Naive B cell (primary cell): ENCODE results near the gene UQCR11. TPM values are rescaled to one million over a fixed set of nuclear protein-coding genes. Genes with fewer than 3 reads are reported as not detected.

Source experiments
- ATAC-seq, 2 donors: fragments of 150-1000 bp; cut with Tn5 transposase; 2 replicates each; pipeline ENCODE4 v1.10.0; 2021; ENCODE audit warnings: low read depth in 2 of 2, mild to moderate bottlenecking in 2 of 2, moderate library complexity in 2 of 2
- DNase-seq: peaks from one replicate; pipeline ENCODE4 v3.0.0; 2022
- H3K27ac Mint-ChIP-seq, 6 donors: one replicate each; pipeline ENCODE4 v1.8.0; 2020 to 2022; ENCODE audit warnings: mild to moderate bottlenecking in 6 of 6, mixed read lengths in 6 of 6, moderate library complexity in 5 of 6, inconsistent platforms in 2 of 6
- H3K27me3 Mint-ChIP-seq, 3 donors: one replicate each; pipeline ENCODE4 v1.8.0; 2021 to 2022; ENCODE audit warnings: mixed read lengths in 3 of 3, mild to moderate bottlenecking in 1 of 3
- H3K36me3 Mint-ChIP-seq, 2 donors: one replicate each; pipeline ENCODE4 v1.8.0; 2020 to 2022; ENCODE audit warnings: mixed read lengths in 2 of 2, inconsistent platforms in 1 of 2, mild to moderate bottlenecking in 1 of 2
- H3K4me1 Mint-ChIP-seq, 3 donors: one replicate each; pipeline ENCODE4 v1.8.0; 2020 to 2022; ENCODE audit warnings: mixed read lengths in 3 of 3, inconsistent platforms in 1 of 3, mild to moderate bottlenecking in 1 of 3, moderate library complexity in 1 of 3
- H3K4me3 Mint-ChIP-seq, 8 donors: one replicate each; pipeline ENCODE4 v1.8.0; 2020 to 2022; ENCODE audit warnings: mild to moderate bottlenecking in 8 of 8, mixed read lengths in 8 of 8, moderate library complexity in 8 of 8, inconsistent platforms in 2 of 8
- H3K9me3 Mint-ChIP-seq, 7 donors: one replicate each; pipeline ENCODE4 v1.8.0; 2020 to 2022; ENCODE audit warnings: mixed read lengths in 7 of 7, mild to moderate bottlenecking in 5 of 7, inconsistent platforms in 2 of 7, moderate library complexity in 1 of 7
- polyA plus RNA-seq, 6 donors: library from polyadenylated mRNA; unstranded; fragments of 300-500 nt; fragmentation: Illumina TruSeq; gene quantifications; one replicate each; pipeline ENCODE4 v1.2.3, GENCODE V29; 2021; ENCODE audit warnings: low read depth in 6 of 6

The UQCR11 gene
- polyA plus RNA-seq, 6 donors from 2014 or later, result 358 to 546 (median 438) TPM

DNA sequence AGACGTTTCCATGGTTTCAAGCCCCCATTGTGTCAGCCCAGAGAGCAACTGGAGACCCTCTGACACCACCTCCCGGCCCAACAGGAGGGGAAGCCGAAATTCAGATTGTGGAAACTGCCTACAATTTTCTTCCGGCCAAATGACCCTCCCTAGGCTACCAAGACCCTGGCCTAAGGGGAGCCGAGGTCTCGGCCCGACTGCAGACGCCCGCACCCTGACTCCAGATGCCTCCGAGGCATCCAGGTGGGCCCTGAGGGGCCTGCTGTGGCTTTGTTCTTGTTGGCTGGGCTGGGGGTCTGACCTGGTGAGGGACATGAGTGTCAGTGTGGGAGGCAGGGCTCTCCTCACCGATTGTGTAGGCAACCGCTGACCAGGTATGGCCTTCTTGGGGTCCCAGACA, 46.7 kb downstream of the UQCR11 start:
- H3K36me3 Mint-ChIP-seq, result no peaks in the 10 kb centered on the region
- H3K4me1 Mint-ChIP-seq, result no peaks in the 10 kb centered on the region
- ATAC-seq (no peak), DNase-seq (no peak)
- no peaks in the 10 kb centered on the region for H3K27me3 Mint-ChIP-seq
- no peak overlapping the region for H3K27ac Mint-ChIP-seq
- H3K4me3 Mint-ChIP-seq, result no peak overlapping the region
- no peaks in the 10 kb centered on the region for H3K9me3 Mint-ChIP-seq

DNA sequence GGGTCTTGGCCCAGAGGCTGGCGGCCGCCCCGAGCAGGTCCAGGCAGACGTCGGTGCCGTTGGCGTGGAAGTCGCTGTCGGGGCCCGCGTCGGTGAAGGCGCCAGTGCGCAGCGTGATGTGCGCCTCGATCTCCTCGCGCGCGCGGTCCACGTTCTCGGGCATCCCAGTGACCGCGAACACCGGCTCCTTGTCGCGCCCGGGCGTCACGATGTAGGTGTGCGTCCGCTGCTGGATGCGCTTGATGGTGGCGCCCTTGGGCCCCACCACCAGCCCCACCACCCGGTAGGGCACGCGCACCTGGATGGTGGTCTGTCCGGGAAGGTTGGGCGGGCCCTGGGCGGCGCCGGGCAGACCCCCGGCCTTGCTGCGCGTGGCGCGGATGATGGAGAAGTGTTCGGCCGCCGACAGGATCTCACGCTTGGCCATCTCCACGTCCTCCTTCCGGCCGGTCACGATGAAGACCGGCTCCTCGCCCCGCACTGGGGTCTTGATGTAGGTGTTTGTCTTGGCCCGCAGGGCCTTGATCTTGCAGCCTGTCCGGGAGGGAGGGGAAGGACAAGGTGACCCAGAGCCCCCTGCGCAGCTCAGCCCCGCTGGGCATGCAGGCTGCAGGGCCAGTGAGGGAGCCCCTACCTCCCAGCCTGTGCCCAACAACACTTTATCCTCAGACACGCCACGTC, 48.7 kb downstream of the UQCR11 start:
- H3K27me3 Mint-ChIP-seq, result peaks cover 0 to 10% (median 8%) of the 10 kb centered on the region in 3 donors
- H3K36me3 Mint-ChIP-seq, result no peaks in the 10 kb centered on the region
- no peak overlapping the region for H3K4me3 Mint-ChIP-seq
- ATAC-seq (no peak), DNase-seq (no peak)
- no peaks in the 10 kb centered on the region for H3K9me3 Mint-ChIP-seq
- no peaks in the 10 kb centered on the region for H3K4me1 Mint-ChIP-seq
- no peak overlapping the region for H3K27ac Mint-ChIP-seq

DNA sequence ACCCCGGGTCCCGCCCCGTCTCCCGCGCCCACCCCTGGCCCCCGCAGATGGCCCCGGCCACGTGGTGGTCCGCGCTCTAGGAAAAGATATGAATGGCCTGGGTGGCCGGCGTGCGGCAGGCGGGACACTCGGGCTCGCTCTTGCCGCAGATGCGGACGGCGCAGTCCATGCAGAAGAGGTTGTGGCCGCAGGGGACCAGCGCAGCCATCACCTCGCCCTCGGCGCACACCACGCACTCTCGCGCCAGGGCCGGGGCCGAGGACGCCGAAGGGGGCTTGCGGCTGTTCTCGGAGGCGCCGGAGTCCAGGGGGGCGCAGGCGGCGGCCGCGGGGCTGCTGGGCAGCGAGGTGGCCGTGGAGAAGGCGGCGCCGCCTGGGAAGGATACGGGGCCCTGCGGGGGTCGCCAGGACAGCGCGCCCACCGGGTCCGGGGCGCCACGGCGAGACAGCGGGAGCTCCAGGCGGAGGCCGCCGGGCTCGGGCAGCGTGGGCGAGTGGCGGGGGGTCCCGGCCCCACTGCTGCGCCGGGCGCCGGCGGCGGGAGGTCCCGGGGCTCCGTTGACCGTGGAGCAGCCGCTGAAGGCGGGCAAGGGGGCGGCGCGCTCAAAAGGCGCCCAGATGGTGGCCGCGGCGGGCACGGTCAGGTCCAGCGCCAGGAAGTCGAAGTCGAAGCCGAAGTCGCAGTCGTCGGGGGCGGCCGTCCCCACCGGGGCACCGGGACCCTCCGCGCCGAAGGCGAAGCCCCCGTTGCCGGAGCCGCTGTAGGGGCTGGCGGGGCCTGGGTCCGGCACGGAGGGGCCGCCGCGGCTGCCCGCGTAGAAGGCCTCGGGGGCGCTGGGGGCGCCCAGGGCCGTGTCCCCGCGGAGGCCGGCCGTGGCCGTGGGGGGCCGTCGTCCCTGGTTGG, 49.5 kb downstream of the UQCR11 start:
- Mint-ChIP-seq H3K36me3 (no peaks in the 10 kb centered on the region), H3K27me3 (peaks cover 0 to 10% (median 8%) of the 10 kb centered on the region in 3 donors), H3K4me3 (no peak overlapping the region), H3K27ac (no peak overlapping the region), H3K4me1 (no peaks in the 10 kb centered on the region), H3K9me3 (no peaks in the 10 kb centered on the region)
- ATAC-seq (no peak), DNase-seq (no peak)

DNA sequence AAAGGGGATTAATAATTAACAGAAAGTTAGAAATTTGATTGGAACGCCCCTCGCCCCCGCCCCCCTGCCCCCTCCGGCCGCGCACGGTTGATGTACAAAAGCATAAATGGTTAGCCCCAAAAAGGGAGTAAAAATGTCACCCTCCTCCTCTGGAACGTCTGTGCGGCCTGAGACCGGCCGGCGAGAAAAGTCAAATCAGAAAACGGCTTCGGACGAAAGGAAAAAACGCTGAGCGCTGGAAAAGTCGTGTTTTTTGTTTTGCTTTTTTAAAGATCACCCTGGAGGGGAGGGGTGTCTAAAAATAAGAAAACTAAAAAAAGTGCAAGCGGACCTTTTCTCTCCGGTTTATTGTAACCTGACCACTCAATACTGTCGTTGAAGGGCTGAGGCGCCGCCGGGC, 50.3 kb downstream of the UQCR11 start:
- no peaks in the 10 kb centered on the region for H3K4me1 Mint-ChIP-seq
- H3K4me3 Mint-ChIP-seq, result no peak overlapping the region
- no peak overlapping the region for H3K27ac Mint-ChIP-seq
- no peak for DNase-seq
- H3K36me3 Mint-ChIP-seq, result no peaks in the 10 kb centered on the region
- ATAC-seq, result no peak
- H3K9me3 Mint-ChIP-seq, result no peaks in the 10 kb centered on the region
- H3K27me3 Mint-ChIP-seq, result peaks cover 0 to 10% (median 8%) of the 10 kb centered on the region in 3 donors

DNA sequence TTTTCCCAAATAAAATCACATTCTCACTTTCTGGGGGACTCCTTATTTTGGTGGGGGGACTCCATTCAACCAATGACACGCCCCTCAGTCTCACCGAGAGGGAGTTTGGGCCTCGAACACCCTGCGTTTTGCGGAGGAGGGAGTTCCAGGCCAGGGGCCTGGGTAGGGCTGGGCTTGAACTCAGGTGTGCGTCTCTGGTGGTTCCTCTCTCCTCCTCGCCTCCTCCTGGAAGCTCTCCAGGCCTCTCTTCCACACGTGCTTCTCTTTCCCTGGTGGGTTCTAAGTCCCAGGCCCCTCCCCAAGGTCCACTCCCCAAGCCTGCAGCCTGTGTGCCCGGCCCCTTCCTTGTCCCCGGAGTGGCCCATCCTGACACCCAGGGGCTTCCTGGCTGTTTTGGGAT, 51.8 kb downstream of the UQCR11 start:
- no peak overlapping the region for H3K4me3 Mint-ChIP-seq
- H3K9me3 Mint-ChIP-seq, result no peaks in the 10 kb centered on the region
- no peak overlapping the region for H3K27ac Mint-ChIP-seq
- peaks cover 3 to 16% (median 8%) of the 10 kb centered on the region in 3 donors for H3K27me3 Mint-ChIP-seq
- ATAC-seq (no peak), DNase-seq (no peak)
- no peaks in the 10 kb centered on the region for H3K4me1 Mint-ChIP-seq
- no peaks in the 10 kb centered on the region for H3K36me3 Mint-ChIP-seq

DNA sequence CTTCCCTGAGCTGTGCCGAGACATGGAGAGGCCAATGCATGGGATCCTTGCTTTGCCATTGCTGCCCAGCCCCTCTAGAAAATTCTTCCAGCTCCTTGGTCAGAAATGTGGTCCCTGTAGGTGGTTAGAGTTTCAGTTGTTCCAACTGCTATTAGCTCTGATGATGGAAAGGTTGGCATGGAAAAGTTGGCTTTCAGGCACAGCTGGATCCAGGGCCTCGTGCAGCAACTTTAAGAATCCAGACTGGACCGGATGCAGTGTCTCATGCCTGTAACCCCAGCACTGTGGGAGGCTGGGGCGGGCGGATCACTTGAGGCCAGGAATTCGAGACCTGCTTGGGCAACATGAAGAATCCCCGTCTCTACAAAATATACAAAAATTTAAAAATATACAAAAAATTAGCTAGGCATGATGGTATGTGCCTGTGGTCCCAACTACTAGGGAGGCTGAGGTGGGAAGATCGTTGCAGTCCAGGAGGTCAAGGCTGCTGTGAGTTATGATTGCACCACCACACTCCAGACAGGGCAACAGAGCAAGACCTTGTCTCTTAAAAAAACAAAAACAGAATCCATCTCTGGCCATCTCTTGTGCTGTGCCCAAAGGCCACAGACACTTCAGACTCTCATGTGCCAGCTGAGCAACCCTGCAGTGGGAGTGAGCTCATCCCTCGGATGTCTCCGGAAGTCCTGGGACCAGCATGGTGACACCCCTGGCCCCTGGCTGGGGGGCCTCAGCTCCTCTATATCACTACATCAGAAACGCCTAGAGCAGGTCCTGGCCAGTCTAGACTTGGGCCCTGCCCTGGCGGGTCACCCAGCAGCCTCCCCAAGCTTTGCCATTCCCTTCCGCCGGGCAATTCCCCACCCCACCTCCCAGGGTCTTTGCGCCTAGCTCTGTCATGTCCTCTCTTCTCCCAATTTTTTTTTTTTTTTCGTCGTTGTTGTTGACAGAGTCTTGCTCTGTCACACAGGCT, 53.9 kb downstream of the UQCR11 start:
- DNase-seq (no peak), ATAC-seq (no peak)
- Mint-ChIP-seq H3K36me3 (no peaks in the 10 kb centered on the region), H3K4me1 (peaks cover under 1 to 1% (median under 1%) of the 10 kb centered on the region in 3 donors), H3K27me3 (peaks cover 3 to 19% (median 15%) of the 10 kb centered on the region in 3 donors), H3K4me3 (no peak overlapping the region), H3K27ac (no peak overlapping the region), H3K9me3 (no peaks in the 10 kb centered on the region)

DNA sequence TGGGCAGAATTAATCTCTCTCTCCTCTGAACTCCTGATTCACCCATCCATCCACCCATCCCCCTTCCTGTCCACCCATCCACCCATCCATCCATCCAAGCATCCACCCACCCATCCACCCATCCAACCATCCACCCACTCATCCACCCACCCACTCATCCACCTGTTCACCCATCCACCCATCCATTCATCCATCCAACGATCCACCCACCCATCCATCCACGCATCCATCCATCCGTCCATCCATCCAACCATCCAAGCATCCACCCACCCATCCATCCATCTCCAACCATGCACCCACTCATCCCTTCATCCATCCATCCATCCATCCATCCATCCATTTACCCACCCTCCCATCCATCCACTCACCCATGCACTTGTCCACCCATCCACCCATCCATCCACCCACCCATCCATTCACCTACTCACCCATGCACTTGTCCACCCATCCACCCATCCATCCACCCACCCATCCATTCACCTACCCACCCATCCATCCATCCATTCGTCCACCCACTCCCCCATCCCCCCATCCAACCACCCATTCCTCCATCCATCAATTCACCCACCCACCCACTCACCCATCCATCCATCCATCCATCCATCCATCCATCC, 55.8 kb downstream of the UQCR11 start:
- ATAC-seq, result no peak
- Mint-ChIP-seq H3K9me3 (peaks cover 0 to 1% (median 0%) of the 10 kb centered on the region in 7 donors), H3K27ac (no peak overlapping the region), H3K36me3 (no peaks in the 10 kb centered on the region), H3K4me1 (peaks cover 4 to 6% (median 4%) of the 10 kb centered on the region in 3 donors), H3K27me3 (peaks cover 3 to 26% (median 24%) of the 10 kb centered on the region in 3 donors), H3K4me3 (no peak overlapping the region)
- no peak for DNase-seq

Other genes with a start within 250 kb of the UQCR11 start
- 100 to 1,000 TPM; 201 to 230 (median 209) TPM for gene NDUFS7, start 221.6 kb downstream of the UQCR11 start, polyA plus RNA-seq
- gene GAMT, start 203.9 kb downstream of the UQCR11 start, polyA plus RNA-seq, result 10 to 100 TPM; 14.4 to 24.6 (median 15.7) TPM
- gene DAZAP1, start 197.9 kb downstream of the UQCR11 start, polyA plus RNA-seq, result 1 to 10 TPM; 3.6 to 7.5 (median 6.2) TPM
- 1,000 to 10,000 TPM; 2,496 to 3,315 (median 3,022) TPM for gene RPS15, start 167.1 kb downstream of the UQCR11 start, polyA plus RNA-seq
- gene APC2, start 155.3 kb downstream of the UQCR11 start, polyA plus RNA-seq, result under 1 TPM in 1 of 6 donors, not detected in 5; 0.03 TPM
- 10 to 100 TPM; 39.0 to 78.2 (median 46.9) TPM for gene C19orf25, start 126.2 kb downstream of the UQCR11 start, polyA plus RNA-seq
- under 1 TPM in 1 of 6 donors, not detected in 5; 0.09 TPM for gene PCSK4, start 115.1 kb downstream of the UQCR11 start, polyA plus RNA-seq
- gene REEP6, start 114.3 kb downstream of the UQCR11 start, polyA plus RNA-seq, result 1 to 10 TPM in 2 of 6 donors, under 1 TPM in 4; 0.72 to 1.4 (median 0.90) TPM
- gene ADAMTSL5, start 92.4 kb downstream of the UQCR11 start, polyA plus RNA-seq, result not detected
- gene PLK5, start 81.4 kb downstream of the UQCR11 start, polyA plus RNA-seq, result not detected
- not detected for gene MEX3D, start 37.1 kb downstream of the UQCR11 start, polyA plus RNA-seq
- 10 to 100 TPM in 4 of 6 donors, 1 to 10 TPM in 2; 7.7 to 24.4 (median 12.9) TPM for gene MBD3, start 12.6 kb downstream of the UQCR11 start, polyA plus RNA-seq
- gene TCF3, start 47.2 kb upstream of the UQCR11 start, polyA plus RNA-seq, result 10 to 100 TPM; 17.5 to 45.6 (median 24.8) TPM
- not detected for gene ONECUT3, start 148.0 kb upstream of the UQCR11 start, polyA plus RNA-seq
- under 1 TPM in 1 of 6 donors, not detected in 5; 0.09 TPM for gene ATP8B3, start 206.8 kb upstream of the UQCR11 start, polyA plus RNA-seq
- 10 to 100 TPM in 1 of 6 donors, 1 to 10 TPM in 4, under 1 TPM in 1; 0.96 to 18.1 (median 5.2) TPM for gene REXO1, start 243.0 kb upstream of the UQCR11 start, polyA plus RNA-seq